Fibroblast of lung (primary cell): ENCODE data around the gene SERPINA9. TPM values are rescaled to one million over a fixed set of nuclear protein-coding genes. Genes with fewer than 3 reads are reported as not detected.

Source experiments
- DNase-seq, 2 donors: peaks; one replicate each; pipeline versions ENCODE4 v3.0.0 to v3.0.0-alpha.2; 2010; ENCODE audit warnings: low read depth in 2 of 2
- H2AFZ ChIP-seq: 2 replicates; pipeline ENCODE4 v1.5.1; 2012; ENCODE audit warnings: low read length, control low read depth, inconsistent platforms
- H3K27ac ChIP-seq: 2 replicates; pipeline ENCODE4 v1.5.1; 2011; ENCODE audit warnings: low read length, control low read depth; ENCODE audit not compliant: insufficient read depth
- H3K27me3 ChIP-seq: 2 replicates; pipeline ENCODE4 v1.5.1; 2011; ENCODE audit warnings: mild to moderate bottlenecking, low read length; ENCODE audit not compliant: control insufficient read depth, insufficient read depth
- H3K36me3 ChIP-seq: 2 replicates; pipeline ENCODE4 v1.5.1; 2011; ENCODE audit warnings: low read length; ENCODE audit not compliant: control insufficient read depth, insufficient read depth
- H3K4me1 ChIP-seq: 2 replicates; pipeline ENCODE4 v1.5.1; 2011; ENCODE audit warnings: low read length; ENCODE audit not compliant: control insufficient read depth, insufficient read depth; ENCODE audit errors: extremely low read depth
- H3K4me2 ChIP-seq: 2 replicates; pipeline ENCODE4 v1.5.1; 2011; ENCODE audit warnings: low read length, control low read depth; ENCODE audit not compliant: insufficient read depth; ENCODE audit errors: extremely low read depth
- H3K4me3 ChIP-seq, 4 experiments: fragments of 200-600 bp in 1 of 4; sonication (generic) in 1 of 4; replicated peaks in 1 of 4; 2 replicates each; pipeline ENCODE4 v1.5.1; 2011 to 2016; ENCODE audit warnings: low read length in 4 of 4, low read depth in 3 of 4, mild to moderate bottlenecking in 3 of 4, control low read depth in 2 of 4, inconsistent platforms in 1 of 4, mixed read lengths in 1 of 4; ENCODE audit not compliant: insufficient read depth in 1 of 4; ENCODE audit errors: control extremely low read depth in 1 of 4
- H3K79me2 ChIP-seq: 2 replicates; pipeline ENCODE4 v1.5.1; 2012; ENCODE audit warnings: mild to moderate bottlenecking, low read length, inconsistent platforms; ENCODE audit not compliant: control insufficient read depth, insufficient read depth
- H3K9ac ChIP-seq: 2 replicates; pipeline ENCODE4 v1.5.1; 2011; ENCODE audit warnings: mild to moderate bottlenecking, low read length, control low read depth; ENCODE audit not compliant: insufficient read depth
- H3K9me3 ChIP-seq: 2 replicates; pipeline ENCODE4 v1.5.1; 2012; ENCODE audit warnings: low read depth, low read length; ENCODE audit not compliant: control insufficient read depth, insufficient read depth
- H4K20me1 ChIP-seq: 2 replicates; pipeline ENCODE4 v1.5.1; 2011; ENCODE audit warnings: low read length; ENCODE audit not compliant: control insufficient read depth, insufficient read depth; ENCODE audit errors: extremely low read depth
- CTCF ChIP-seq, 2 donors: IDR thresholded peaks in 1 of 2; conservative IDR thresholded peaks in 1 of 2; 1 replicate in 1 of 2; 2 replicates in 1 of 2; pipeline ENCODE4 v1.5.1; 2011 to 2012; ENCODE audit warnings: low read length in 2 of 2, control low read depth in 1 of 2, inconsistent platforms in 1 of 2, low read depth in 1 of 2, mild to moderate bottlenecking in 1 of 2
- EZH2 ChIP-seq: IDR thresholded peaks from 2 replicates; pipeline ENCODE4 v1.5.1; 2012; ENCODE audit warnings: low read length, control low read depth, mild to moderate bottlenecking; ENCODE audit errors: missing control alignments
- polyA plus RNA-seq, 2 donors: library from polyadenylated mRNA; depleted of rRNA in 1 of 2; stranded (reverse) in 1 of 2; unstranded in 1 of 2; fragments of >200 nt; gene quantifications; 2 replicates each; pipeline ENCODE4 v1.2.1, GENCODE V29; 2011 to 2012; ENCODE audit warnings: missing spikeins in 1 of 2
- total RNA-seq: library from RNA; depleted of rRNA; stranded (reverse); fragments of >200 nt; gene quantifications from 2 replicates; pipeline ENCODE4 v1.2.1, GENCODE V29; 2014

The SERPINA9 gene
- total and polyA plus RNA-seq, 2 donors (not counting 1 experiment from before 2014, with no cell fraction given) = not detected

- H3K4me3 ChIP-seq = no peak overlapping the region
- TF ChIP-seq EZH2 = no peak
- no peak for TF ChIP-seq CTCF (conservative IDR thresholded peaks at IDR 0.05 in 1 of 2, IDR thresholded peaks at IDR 0.05 in 1 of 2; ENCODE audit: low read depth in 1 of 2, low read length in 2 of 2)
- no peaks in the 10 kb centered on the region for H3K9me3 ChIP-seq
- no peaks in the 10 kb centered on the region for H4K20me1 ChIP-seq
- H3K9ac ChIP-seq = no peak overlapping the region
- H3K4me1 ChIP-seq = no peaks in the 10 kb centered on the region
- H3K36me3 ChIP-seq = no peaks in the 10 kb centered on the region
- H3K4me2 ChIP-seq = no peak overlapping the region
- no peak for DNase-seq
- no peak overlapping the region for H2AFZ ChIP-seq
- H3K79me2 ChIP-seq = no peaks in the 10 kb centered on the region
- no peak overlapping the region for H3K27ac ChIP-seq
- no peaks in the 10 kb centered on the region for H3K27me3 ChIP-seq
Measured at GRCh38 chr14:94439453-94440057, 36.4 kb downstream of the SERPINA9 start.

GRCh38 chr14:94428610-94429009 is 47.4 kb downstream of the SERPINA9 start:
- Histone ChIP-seq H3K9me3 (no peaks in the 10 kb centered on the region), H3K79me2 (no peaks in the 10 kb centered on the region), H3K27ac (no peak overlapping the region), H3K4me3 (no peak overlapping the region), H2AFZ (no peak overlapping the region), H3K27me3 (no peaks in the 10 kb centered on the region), H3K4me1 (no peaks in the 10 kb centered on the region), H3K36me3 (no peaks in the 10 kb centered on the region), H4K20me1 (no peaks in the 10 kb centered on the region), H3K4me2 (no peak overlapping the region), H3K9ac (no peak overlapping the region)
- no peak for DNase-seq
- TF ChIP-seq EZH2 (no peak), CTCF (conservative IDR thresholded peaks at IDR 0.05 in 1 of 2, IDR thresholded peaks at IDR 0.05 in 1 of 2; ENCODE audit: low read depth in 1 of 2, low read length in 2 of 2) (no peak)

GRCh38 chr14:94427016-94427613 is 48.9 kb downstream of the SERPINA9 start:
- Histone ChIP-seq H3K9ac (no peak overlapping the region), H3K36me3 (no peaks in the 10 kb centered on the region), H3K27ac (no peak overlapping the region), H4K20me1 (no peaks in the 10 kb centered on the region), H3K4me1 (no peaks in the 10 kb centered on the region), H3K4me2 (no peak overlapping the region), H2AFZ (no peak overlapping the region), H3K27me3 (no peaks in the 10 kb centered on the region), H3K9me3 (no peaks in the 10 kb centered on the region), H3K79me2 (no peaks in the 10 kb centered on the region), H3K4me3 (no peak overlapping the region)
- TF ChIP-seq CTCF (conservative IDR thresholded peaks at IDR 0.05 in 1 of 2, IDR thresholded peaks at IDR 0.05 in 1 of 2; ENCODE audit: low read depth in 1 of 2, low read length in 2 of 2) (no peak), EZH2 (no peak)
- DNase-seq = peak in 1 of 2 donors; percentile 29
